Choroid plexus epithelial cell (primary cell): Measurements from ENCODE around the gene ANKRD34A.

ENCODE experiments used
- DNase-seq: peaks from one replicate; pipeline ENCODE4 v3.0.0-alpha.2; 2010; ENCODE audit warnings: low read depth
- H3K4me3 ChIP-seq: 2 replicates; pipeline ENCODE4 v1.5.1; 2011; ENCODE audit warnings: low read depth, mild to moderate bottlenecking, control low read depth, low read length, moderate library complexity
- TF ChIP-seq, protein P1 (sequence below): conservative IDR thresholded peaks from 2 replicates; pipeline ENCODE4 v1.5.1; 2011; ENCODE audit warnings: low read depth, mild to moderate bottlenecking, control low read depth, inconsistent platforms, low read length, moderate library complexity

ANKRD34A gene

DNA sequence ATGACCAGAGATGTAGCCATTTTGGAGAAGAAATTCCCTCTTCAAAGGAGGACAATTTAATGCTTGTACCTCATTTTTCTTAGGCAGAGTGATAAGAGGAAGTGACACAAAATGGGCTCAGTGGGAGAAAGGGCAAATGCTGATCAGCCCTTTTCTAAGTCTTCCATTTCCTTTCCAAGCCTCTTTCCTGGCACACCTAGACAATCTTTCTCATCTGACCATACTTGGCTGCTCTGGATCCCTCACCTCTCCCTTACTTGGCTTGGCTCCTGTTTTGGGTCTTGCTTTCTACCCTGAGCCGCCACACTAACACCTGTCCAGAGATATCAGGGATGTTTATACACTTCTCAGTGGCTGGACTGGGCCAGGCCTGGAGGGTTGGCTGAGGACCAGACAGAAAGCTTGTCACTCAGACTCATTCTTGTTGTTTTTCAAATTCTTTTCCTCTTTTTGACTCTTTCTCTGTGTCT is 18.9 kb upstream of the ANKRD34A start:
- TF ChIP-seq, protein P1, sequence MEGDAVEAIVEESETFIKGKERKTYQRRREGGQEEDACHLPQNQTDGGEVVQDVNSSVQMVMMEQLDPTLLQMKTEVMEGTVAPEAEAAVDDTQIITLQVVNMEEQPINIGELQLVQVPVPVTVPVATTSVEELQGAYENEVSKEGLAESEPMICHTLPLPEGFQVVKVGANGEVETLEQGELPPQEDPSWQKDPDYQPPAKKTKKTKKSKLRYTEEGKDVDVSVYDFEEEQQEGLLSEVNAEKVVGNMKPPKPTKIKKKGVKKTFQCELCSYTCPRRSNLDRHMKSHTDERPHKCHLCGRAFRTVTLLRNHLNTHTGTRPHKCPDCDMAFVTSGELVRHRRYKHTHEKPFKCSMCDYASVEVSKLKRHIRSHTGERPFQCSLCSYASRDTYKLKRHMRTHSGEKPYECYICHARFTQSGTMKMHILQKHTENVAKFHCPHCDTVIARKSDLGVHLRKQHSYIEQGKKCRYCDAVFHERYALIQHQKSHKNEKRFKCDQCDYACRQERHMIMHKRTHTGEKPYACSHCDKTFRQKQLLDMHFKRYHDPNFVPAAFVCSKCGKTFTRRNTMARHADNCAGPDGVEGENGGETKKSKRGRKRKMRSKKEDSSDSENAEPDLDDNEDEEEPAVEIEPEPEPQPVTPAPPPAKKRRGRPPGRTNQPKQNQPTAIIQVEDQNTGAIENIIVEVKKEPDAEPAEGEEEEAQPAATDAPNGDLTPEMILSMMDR, result no peak
- H3K4me3 ChIP-seq, result no peak overlapping the region
- no peak for DNase-seq

DNA sequence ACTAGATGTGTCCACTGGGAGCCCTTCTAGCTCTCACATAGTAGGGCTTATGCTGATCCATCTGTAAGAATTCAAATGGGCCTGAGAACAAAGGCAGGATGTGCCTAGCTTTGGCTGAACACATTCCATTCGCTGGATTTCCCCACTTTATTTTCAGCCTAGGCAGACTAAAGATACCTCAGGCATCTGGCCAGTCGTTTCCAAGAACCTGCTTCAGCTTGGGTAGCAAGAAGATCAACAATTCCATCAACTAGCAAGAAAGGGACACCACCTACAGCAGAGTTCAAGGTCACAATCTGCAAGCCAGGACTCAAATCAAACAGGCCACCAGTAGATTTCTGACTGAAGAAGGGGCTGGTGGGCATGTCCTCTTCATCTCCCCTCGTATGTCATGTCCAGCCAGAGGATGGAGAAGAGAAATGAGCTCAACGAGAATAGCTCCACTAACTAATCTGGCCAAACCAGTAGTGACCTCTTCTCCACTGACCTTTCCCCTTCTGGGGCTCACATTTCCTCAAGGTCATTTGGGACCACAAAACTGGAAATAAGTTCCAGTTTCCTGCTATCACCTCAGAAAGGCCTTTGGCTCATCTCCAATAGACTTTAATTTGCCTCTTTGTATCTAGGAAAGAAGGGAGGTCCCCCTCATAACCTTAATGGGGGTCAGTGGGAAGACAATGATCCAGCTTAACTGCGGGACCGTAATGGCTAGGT is 17.8 kb upstream of the ANKRD34A start:
- TF ChIP-seq, protein P1, result no peak
- DNase-seq, result no peak
- no peak overlapping the region for H3K4me3 ChIP-seq

DNA sequence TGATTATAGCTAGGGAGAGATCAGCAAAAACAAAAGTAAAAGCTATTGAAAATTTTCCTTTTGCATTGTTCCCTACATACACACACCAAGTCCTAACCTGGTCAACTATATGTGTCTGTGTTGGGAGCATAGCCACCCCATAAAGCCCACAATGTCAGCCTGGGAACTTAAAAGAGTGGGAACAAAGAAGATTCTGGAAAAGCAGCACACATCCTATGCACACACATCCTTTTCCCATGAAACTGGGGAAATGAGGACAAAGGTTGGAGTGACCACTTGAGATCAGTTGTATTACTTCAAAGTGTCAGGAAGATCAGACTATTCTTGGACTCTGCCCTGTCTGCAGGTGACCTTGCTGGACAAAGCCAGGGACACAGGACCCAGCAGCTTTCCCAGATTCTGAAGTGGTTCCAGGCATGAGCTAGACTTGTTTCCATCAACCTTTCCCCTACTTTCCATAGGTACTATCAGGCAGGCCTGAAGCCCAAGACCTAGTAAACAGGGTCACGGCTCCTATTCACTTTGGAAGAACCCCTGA is 16.2 kb upstream of the ANKRD34A start:
- TF ChIP-seq, protein P1, result no peak
- no peak for DNase-seq
- no peak overlapping the region for H3K4me3 ChIP-seq

DNA sequence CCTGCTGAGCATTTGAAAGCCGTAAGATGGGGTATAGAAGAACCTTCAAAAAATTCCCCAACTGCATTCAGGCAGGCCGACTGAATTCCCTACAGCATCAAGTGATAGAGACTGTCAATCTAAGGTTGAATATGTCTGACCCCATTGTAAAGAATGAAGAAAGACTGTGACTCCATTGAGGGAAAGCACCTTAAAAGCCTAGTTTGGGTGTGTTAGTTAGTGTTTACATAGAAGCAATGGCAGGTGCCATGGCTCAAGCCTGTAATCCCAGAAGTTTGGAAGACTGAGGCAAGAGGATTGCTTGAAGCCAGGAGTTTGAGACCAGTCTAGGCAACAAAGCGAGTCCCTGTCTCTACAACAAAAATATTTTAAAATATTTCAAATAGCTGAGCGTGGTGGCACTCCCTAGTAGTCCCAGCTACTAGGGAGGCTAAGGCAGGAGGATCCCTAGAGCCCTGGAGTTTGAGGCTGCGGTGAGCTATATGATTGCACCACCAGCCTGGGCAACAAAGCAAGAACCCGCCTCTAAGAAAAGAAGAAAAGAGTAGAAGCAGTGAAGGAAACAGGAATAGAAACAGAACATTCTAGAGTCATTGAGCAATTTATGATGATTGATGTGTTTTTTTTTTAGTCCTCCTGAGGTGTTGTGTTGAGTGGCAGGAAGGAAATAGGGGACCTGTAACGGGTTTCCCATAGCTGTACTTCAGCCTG is 15.5 kb upstream of the ANKRD34A start:
- DNase-seq, result peak; percentile 58
- TF ChIP-seq, protein P1, result no peak
- no peak overlapping the region for H3K4me3 ChIP-seq

DNA sequence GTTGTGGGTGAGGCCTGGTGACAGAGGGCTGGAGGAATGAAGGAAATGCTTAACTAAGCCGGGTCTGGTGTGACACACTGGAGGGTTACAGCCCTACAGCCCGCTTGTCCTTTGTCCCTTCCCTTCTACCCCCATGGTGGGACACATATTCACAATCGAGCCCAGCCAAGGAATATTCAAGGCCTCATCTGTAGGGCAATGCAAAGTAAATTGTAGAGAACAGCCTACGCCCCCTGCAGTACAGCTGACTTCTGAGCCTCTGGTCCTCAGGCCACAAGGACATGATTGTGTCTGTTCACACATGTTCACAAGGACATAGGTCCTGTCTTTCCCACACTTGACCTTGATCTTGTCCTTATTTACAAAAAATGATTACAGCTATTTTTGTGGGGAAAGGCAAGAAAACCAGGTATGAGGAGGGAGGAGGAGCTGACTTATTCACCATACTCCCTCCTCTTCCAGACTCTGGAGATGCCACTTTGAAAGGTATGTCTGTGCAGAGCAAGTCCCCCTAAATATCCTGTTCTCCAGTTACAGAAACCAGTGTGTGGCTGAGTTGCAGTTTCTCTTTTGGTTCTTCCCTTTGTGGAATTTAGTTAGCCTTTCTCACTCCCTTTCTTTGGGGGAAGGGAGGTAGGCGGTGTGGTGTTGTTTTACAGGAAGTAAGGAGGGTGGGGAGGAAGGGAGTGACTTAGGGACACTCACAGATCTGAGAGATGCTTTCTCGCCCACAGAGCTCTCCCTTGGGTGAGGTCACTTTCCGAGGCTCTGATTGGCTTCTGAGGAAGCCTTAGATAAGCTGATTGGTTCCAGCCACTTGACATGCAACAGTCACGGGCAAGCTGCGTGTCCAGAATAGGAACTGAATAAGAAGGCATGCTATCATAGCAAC is 14.7 kb upstream of the ANKRD34A start:
- TF ChIP-seq, protein P1, result peak; percentile 46
- H3K4me3 ChIP-seq, result peak overlapping the region; percentile 31
- DNase-seq, result peak; percentile 100

DNA sequence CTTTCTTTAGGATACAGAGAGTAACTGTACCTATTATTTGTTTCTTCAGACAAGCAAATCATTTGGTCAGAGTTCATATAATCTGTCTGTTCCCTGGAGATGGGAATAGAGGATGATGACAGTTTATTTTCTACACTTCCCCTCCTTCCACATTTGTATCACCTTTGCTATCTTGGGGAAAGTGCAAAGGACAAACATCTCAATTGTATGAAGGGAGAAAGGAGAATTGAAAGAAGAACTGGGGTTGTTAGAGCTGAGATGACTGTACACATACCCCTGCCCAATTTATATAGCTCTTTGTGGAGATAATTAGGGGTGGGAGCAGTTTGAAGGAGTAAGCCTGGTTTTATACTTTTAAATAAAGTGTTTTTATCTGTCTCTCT is 14.1 kb upstream of the ANKRD34A start:
- H3K4me3 ChIP-seq, result no peak overlapping the region
- no peak for DNase-seq
- TF ChIP-seq, protein P1, result no peak
